ENCODE results near the gene LRTM2.

DNA sequence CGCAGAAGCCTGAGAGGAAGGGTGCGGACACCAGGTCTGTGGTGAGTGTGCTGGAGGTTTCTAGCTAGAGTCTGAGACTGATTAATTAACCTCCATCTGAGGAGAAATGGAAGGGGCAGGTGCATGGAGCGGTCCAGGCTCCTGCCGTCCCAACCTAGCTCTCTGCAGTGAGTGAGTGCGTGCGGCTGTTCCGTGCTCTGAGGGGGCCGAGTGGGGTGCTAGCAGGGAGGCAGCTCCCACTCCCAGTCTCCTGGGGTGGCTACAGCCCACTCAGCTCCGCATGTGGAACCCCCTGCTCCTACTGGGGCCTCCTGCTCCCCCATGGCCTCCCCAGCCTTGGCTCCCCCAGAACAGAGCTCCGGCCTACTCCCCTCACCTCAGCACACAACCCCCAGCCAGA, 2.9 kb downstream of the LRTM2 start:
- TF ChIP-seq, protein P1, sequence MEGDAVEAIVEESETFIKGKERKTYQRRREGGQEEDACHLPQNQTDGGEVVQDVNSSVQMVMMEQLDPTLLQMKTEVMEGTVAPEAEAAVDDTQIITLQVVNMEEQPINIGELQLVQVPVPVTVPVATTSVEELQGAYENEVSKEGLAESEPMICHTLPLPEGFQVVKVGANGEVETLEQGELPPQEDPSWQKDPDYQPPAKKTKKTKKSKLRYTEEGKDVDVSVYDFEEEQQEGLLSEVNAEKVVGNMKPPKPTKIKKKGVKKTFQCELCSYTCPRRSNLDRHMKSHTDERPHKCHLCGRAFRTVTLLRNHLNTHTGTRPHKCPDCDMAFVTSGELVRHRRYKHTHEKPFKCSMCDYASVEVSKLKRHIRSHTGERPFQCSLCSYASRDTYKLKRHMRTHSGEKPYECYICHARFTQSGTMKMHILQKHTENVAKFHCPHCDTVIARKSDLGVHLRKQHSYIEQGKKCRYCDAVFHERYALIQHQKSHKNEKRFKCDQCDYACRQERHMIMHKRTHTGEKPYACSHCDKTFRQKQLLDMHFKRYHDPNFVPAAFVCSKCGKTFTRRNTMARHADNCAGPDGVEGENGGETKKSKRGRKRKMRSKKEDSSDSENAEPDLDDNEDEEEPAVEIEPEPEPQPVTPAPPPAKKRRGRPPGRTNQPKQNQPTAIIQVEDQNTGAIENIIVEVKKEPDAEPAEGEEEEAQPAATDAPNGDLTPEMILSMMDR (IDR thresholded peaks at IDR 0.05; ENCODE audit: insufficient read depth, low read length): no peak
- TF ChIP-seq POLR2AphosphoS5 (IDR thresholded peaks at IDR 0.05; ENCODE audit: low read depth) (no peak), SPI1 (IDR thresholded peaks at IDR 0.05; ENCODE audit: borderline replicate concordance, low read depth) (no peak), GABPA (IDR thresholded peaks at IDR 0.05; ENCODE audit: low read depth) (no peak)
- TF ChIP-seq, protein P2, sequence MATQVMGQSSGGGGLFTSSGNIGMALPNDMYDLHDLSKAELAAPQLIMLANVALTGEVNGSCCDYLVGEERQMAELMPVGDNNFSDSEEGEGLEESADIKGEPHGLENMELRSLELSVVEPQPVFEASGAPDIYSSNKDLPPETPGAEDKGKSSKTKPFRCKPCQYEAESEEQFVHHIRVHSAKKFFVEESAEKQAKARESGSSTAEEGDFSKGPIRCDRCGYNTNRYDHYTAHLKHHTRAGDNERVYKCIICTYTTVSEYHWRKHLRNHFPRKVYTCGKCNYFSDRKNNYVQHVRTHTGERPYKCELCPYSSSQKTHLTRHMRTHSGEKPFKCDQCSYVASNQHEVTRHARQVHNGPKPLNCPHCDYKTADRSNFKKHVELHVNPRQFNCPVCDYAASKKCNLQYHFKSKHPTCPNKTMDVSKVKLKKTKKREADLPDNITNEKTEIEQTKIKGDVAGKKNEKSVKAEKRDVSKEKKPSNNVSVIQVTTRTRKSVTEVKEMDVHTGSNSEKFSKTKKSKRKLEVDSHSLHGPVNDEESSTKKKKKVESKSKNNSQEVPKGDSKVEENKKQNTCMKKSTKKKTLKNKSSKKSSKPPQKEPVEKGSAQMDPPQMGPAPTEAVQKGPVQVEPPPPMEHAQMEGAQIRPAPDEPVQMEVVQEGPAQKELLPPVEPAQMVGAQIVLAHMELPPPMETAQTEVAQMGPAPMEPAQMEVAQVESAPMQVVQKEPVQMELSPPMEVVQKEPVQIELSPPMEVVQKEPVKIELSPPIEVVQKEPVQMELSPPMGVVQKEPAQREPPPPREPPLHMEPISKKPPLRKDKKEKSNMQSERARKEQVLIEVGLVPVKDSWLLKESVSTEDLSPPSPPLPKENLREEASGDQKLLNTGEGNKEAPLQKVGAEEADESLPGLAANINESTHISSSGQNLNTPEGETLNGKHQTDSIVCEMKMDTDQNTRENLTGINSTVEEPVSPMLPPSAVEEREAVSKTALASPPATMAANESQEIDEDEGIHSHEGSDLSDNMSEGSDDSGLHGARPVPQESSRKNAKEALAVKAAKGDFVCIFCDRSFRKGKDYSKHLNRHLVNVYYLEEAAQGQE (IDR thresholded peaks at IDR 0.05; ENCODE audit: insufficient replicate concordance, low read depth): no peak

Data from HL-60 (cell line).